Loucy (cell line): ENCODE data around the gene TRPM1.

Source experiments
- H2AFZ ChIP-seq: fragments of 200-600 bp; sonication (generic); 2 replicates; pipeline ENCODE4 v1.6.0; 2016; ENCODE audit warnings: antibody characterized with exemption, mild to moderate bottlenecking, low read length, moderate library complexity
- H3F3A ChIP-seq: fragments of 200-600 bp; 2 replicates; pipeline ENCODE4 v1.6.0; 2016; ENCODE audit warnings: antibody characterized with exemption, low read depth, mild to moderate bottlenecking
- H3K27me3 ChIP-seq: fragments of 200-600 bp; sonication (generic); 2 replicates; pipeline ENCODE4 v1.6.1; 2014; ENCODE audit warnings: low read length, mild to moderate bottlenecking; ENCODE audit not compliant: insufficient read depth, poor library complexity, severe bottlenecking
- H3K36me3 ChIP-seq: fragments of 200-600 bp; sonication (generic); 2 replicates; pipeline ENCODE4 v1.6.1; 2016; ENCODE audit warnings: low read length; ENCODE audit not compliant: insufficient read depth
- H3K4me1 ChIP-seq: fragments of 200-600 bp; sonication (generic); 2 replicates; pipeline ENCODE4 v1.5.1; 2014; ENCODE audit warnings: low read length, mild to moderate bottlenecking; ENCODE audit not compliant: insufficient read depth, poor library complexity, severe bottlenecking
- H3K4me2 ChIP-seq: fragments of 200-600 bp; sonication (generic); 2 replicates; pipeline ENCODE4 v1.6.0; 2014; ENCODE audit warnings: antibody characterized with exemption, low read length, low read depth, mild to moderate bottlenecking; ENCODE audit not compliant: poor library complexity, severe bottlenecking
- H3K4me3 ChIP-seq: fragments of 200-600 bp; sonication (generic); 2 replicates; pipeline ENCODE4 v1.5.1; 2014; ENCODE audit warnings: low read length, mild to moderate bottlenecking, mixed read lengths; ENCODE audit not compliant: poor library complexity, severe bottlenecking
- H3K79me2 ChIP-seq: fragments of 200-600 bp; sonication (generic); 2 replicates; pipeline ENCODE4 v1.6.1; 2014; ENCODE audit warnings: low read length; ENCODE audit not compliant: insufficient read depth
- H3K9ac ChIP-seq: fragments of 200-600 bp; sonication (generic); 2 replicates; pipeline ENCODE4 v1.6.0; 2014; ENCODE audit warnings: mild to moderate bottlenecking, low read depth, low read length, moderate library complexity; ENCODE audit not compliant: poor library complexity, severe bottlenecking
- H3K9me2 ChIP-seq: fragments of 200-600 bp; sonication (generic); replicated peaks from 2 replicates; pipeline ENCODE4 v1.6.1; 2016; ENCODE audit warnings: low read depth, low read length, mixed read lengths
- H3K9me3 ChIP-seq: fragments of 200-600 bp; sonication (generic); 2 replicates; pipeline ENCODE4 v1.6.1; 2014; ENCODE audit warnings: mild to moderate bottlenecking, antibody characterized with exemption, low read length, low read depth; ENCODE audit not compliant: insufficient read depth
- H4K20me1 ChIP-seq: fragments of 200-600 bp; sonication (generic); 2 replicates; pipeline ENCODE4 v1.6.0; 2014; ENCODE audit warnings: antibody characterized with exemption, low read length, mild to moderate bottlenecking; ENCODE audit not compliant: insufficient read depth, poor library complexity, severe bottlenecking
- CTCF ChIP-seq: fragments of 200-600 bp; sonication (generic); conservative IDR thresholded peaks from 2 replicates; pipeline ENCODE4 v1.5.1; 2014; ENCODE audit warnings: mild to moderate bottlenecking, antibody characterized with exemption, low read length
- EZH2phosphoT487 ChIP-seq: fragments of 200-600 bp; IDR thresholded peaks from 2 replicates; pipeline ENCODE4 v1.6.1; 2018; ENCODE audit warnings: antibody characterized with exemption, mild to moderate bottlenecking, moderate library complexity, borderline replicate concordance

The TRPM1 gene

GRCh38 chr15:31111091-31111647, 9.6 kb upstream of the TRPM1 start:
- peaks cover 11% of the 10 kb centered on the region for H3K4me1 ChIP-seq
- no peaks in the 10 kb centered on the region for H4K20me1 ChIP-seq
- H3K27me3 ChIP-seq = no peaks in the 10 kb centered on the region
- H2AFZ ChIP-seq = no peak overlapping the region
- no peak for TF ChIP-seq CTCF
- TF ChIP-seq EZH2phosphoT487 = no peak
- H3K9me3 ChIP-seq = peaks cover 6% of the 10 kb centered on the region; the same call in 1 of the 2 replicates
- H3K9ac ChIP-seq = no peak overlapping the region
- H3K9me2 ChIP-seq = no peaks in the 10 kb centered on the region
- no peaks in the 10 kb centered on the region for H3K36me3 ChIP-seq
- H3K4me3 ChIP-seq = no peak overlapping the region
- no peaks in the 10 kb centered on the region for H3K79me2 ChIP-seq
- no peaks in the 10 kb centered on the region for H3F3A ChIP-seq
- H3K4me2 ChIP-seq = no peak overlapping the region

DNA sequence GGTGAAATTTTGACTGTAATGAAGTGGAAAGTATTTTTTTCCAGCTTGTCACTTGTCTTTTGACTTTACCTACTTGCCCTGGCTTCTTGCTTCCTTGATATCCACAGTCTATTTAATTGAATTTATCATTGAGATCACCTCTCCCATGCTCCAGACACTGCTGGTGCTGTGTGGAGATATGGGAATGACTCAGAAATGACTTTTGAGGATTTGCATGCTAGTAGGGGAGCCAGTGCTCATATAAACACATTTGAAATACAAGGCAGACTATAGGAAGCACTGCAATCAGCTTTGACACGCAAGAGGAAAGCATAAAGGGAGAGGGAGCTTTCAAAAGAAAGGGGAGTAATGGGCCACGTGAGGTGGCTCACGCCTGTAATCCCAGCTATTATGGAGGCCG, 7.3 kb upstream of the TRPM1 start:
- no peak for TF ChIP-seq EZH2phosphoT487
- TF ChIP-seq CTCF = no peak
- H2AFZ ChIP-seq = no peak overlapping the region

GRCh38 chr15:31106495-31107300, 5.2 kb upstream of the TRPM1 start:
- H3K4me2 ChIP-seq = peak overlapping the region; percentile 22
- H3K27me3 ChIP-seq = no peaks in the 10 kb centered on the region
- H4K20me1 ChIP-seq = no peaks in the 10 kb centered on the region
- H3K4me3 ChIP-seq = no peak overlapping the region
- no peaks in the 10 kb centered on the region for H3F3A ChIP-seq
- H3K36me3 ChIP-seq = no peaks in the 10 kb centered on the region
- no peaks in the 10 kb centered on the region for H3K9me2 ChIP-seq
- no peaks in the 10 kb centered on the region for H3K9me3 ChIP-seq
- H2AFZ ChIP-seq = no peak overlapping the region
- H3K4me1 ChIP-seq = peaks cover 11% of the 10 kb centered on the region
- H3K79me2 ChIP-seq = no peaks in the 10 kb centered on the region
- TF ChIP-seq EZH2phosphoT487 = no peak
- no peak for TF ChIP-seq CTCF
- H3K9ac ChIP-seq = no peak overlapping the region

More for the DNA sequence above, 7.3 kb upstream of the TRPM1 start:
- Histone ChIP-seq H3K36me3 (no peaks in the 10 kb centered on the region), H3K79me2 (no peaks in the 10 kb centered on the region), H3F3A (no peaks in the 10 kb centered on the region), H3K4me1 (peaks cover 11% of the 10 kb centered on the region), H3K27me3 (no peaks in the 10 kb centered on the region), H3K9me2 (no peaks in the 10 kb centered on the region), H4K20me1 (no peaks in the 10 kb centered on the region), H3K9ac (no peak overlapping the region), H3K9me3 (no peaks in the 10 kb centered on the region), H3K4me3 (no peak overlapping the region), H3K4me2 (no peak overlapping the region)
